Measurements from ENCODE around the gene LTBR. TPM values are rescaled to one million over a fixed set of nuclear protein-coding genes. Genes with fewer than 3 reads are reported as not detected.
A peak's percentile ranks its signal among the peaks of the same experiment; 100 is the strongest.

The LTBR gene
- total and polyA plus RNA-seq, 2 donors (not counting 1 experiment from before 2014, with no cell fraction given) = 55.7 to 78.4 TPM

GRCh38 chr12:6386038-6386437 lies 2.1 kb downstream of the LTBR start:
- no peak for TF ChIP-seq CTCF (conservative IDR thresholded peaks at IDR 0.05 in 1 of 2, IDR thresholded peaks at IDR 0.05 in 1 of 2; ENCODE audit: low read depth in 1 of 2, low read length in 2 of 2)
- no peak for TF ChIP-seq EZH2 (IDR thresholded peaks at IDR 0.05; ENCODE audit: low read length, missing control alignments)
- Histone ChIP-seq H3K4me3 (replicated peaks in 1 of 4; ENCODE audit: control extremely low read depth in 1 of 4, insufficient read depth in 1 of 4, low read depth in 3 of 4, low read length in 4 of 4) (peak overlapping the region in 1 of 4 experiments; percentile 22), H2AFZ (ENCODE audit: low read length) (no peak overlapping the region), H3K9ac (ENCODE audit: insufficient read depth, low read length) (no peak overlapping the region), H3K27ac (ENCODE audit: insufficient read depth, low read length) (no peak overlapping the region), H3K27me3 (ENCODE audit: control insufficient read depth, insufficient read depth, low read length) (no peaks in the 10 kb centered on the region), H4K20me1 (ENCODE audit: control insufficient read depth, extremely low read depth, insufficient read depth, low read length) (no peaks in the 10 kb centered on the region), H3K4me1 (ENCODE audit: control insufficient read depth, extremely low read depth, insufficient read depth, low read length) (peaks cover 19% of the 10 kb centered on the region), H3K9me3 (ENCODE audit: control insufficient read depth, insufficient read depth, low read depth, low read length) (no peaks in the 10 kb centered on the region), H3K79me2 (ENCODE audit: control insufficient read depth, insufficient read depth, low read length) (peaks cover 19% of the 10 kb centered on the region), H3K36me3 (ENCODE audit: control insufficient read depth, insufficient read depth, low read length) (peaks cover 20% of the 10 kb centered on the region), H3K4me2 (ENCODE audit: extremely low read depth, insufficient read depth, low read length) (peak overlapping the region; percentile 25)
- DNase-seq (ENCODE audit: low read depth in 2 of 2) = no peak

- TF ChIP-seq EZH2 (IDR thresholded peaks at IDR 0.05; ENCODE audit: low read length, missing control alignments) = no peak
- no peak for TF ChIP-seq CTCF (conservative IDR thresholded peaks at IDR 0.05 in 1 of 2, IDR thresholded peaks at IDR 0.05 in 1 of 2; ENCODE audit: low read depth in 1 of 2, low read length in 2 of 2)
- H3K9ac ChIP-seq (ENCODE audit: insufficient read depth, low read length) = no peak overlapping the region
- no peaks in the 10 kb centered on the region for H3K27me3 ChIP-seq (ENCODE audit: control insufficient read depth, insufficient read depth, low read length)
- DNase-seq (ENCODE audit: low read depth in 2 of 2) = no peak
- no peaks in the 10 kb centered on the region for H3K9me3 ChIP-seq (ENCODE audit: control insufficient read depth, insufficient read depth, low read depth, low read length)
- no peak overlapping the region for H2AFZ ChIP-seq (ENCODE audit: low read length)
- peak overlapping the region in 1 of 4 experiments; percentile 22 for H3K4me3 ChIP-seq (replicated peaks in 1 of 4; ENCODE audit: control extremely low read depth in 1 of 4, insufficient read depth in 1 of 4, low read depth in 3 of 4, low read length in 4 of 4)
- peaks cover 20% of the 10 kb centered on the region for H3K36me3 ChIP-seq (ENCODE audit: control insufficient read depth, insufficient read depth, low read length)
- peak overlapping the region; percentile 33 for H3K4me2 ChIP-seq (ENCODE audit: extremely low read depth, insufficient read depth, low read length)
- no peak overlapping the region for H3K27ac ChIP-seq (ENCODE audit: insufficient read depth, low read length)
- peaks cover 19% of the 10 kb centered on the region for H3K79me2 ChIP-seq (ENCODE audit: control insufficient read depth, insufficient read depth, low read length)
- H4K20me1 ChIP-seq (ENCODE audit: control insufficient read depth, extremely low read depth, insufficient read depth, low read length) = no peaks in the 10 kb centered on the region
- peaks cover 19% of the 10 kb centered on the region for H3K4me1 ChIP-seq (ENCODE audit: control insufficient read depth, extremely low read depth, insufficient read depth, low read length)
Observed at GRCh38 chr12:6386491-6386890, 2.5 kb downstream of the LTBR start.

GRCh38 chr12:6387541-6387940 lies 3.6 kb downstream of the LTBR start:
- no peak overlapping the region for H2AFZ ChIP-seq (ENCODE audit: low read length)
- peaks cover 23% of the 10 kb centered on the region for H3K36me3 ChIP-seq (ENCODE audit: control insufficient read depth, insufficient read depth, low read length)
- no peak for TF ChIP-seq CTCF (conservative IDR thresholded peaks at IDR 0.05 in 1 of 2, IDR thresholded peaks at IDR 0.05 in 1 of 2; ENCODE audit: low read depth in 1 of 2, low read length in 2 of 2)
- no peak for TF ChIP-seq EZH2 (IDR thresholded peaks at IDR 0.05; ENCODE audit: low read length, missing control alignments)
- no peaks in the 10 kb centered on the region for H3K27me3 ChIP-seq (ENCODE audit: control insufficient read depth, insufficient read depth, low read length)
- peaks cover 19% of the 10 kb centered on the region for H3K79me2 ChIP-seq (ENCODE audit: control insufficient read depth, insufficient read depth, low read length)
- no peak overlapping the region for H3K4me3 ChIP-seq (replicated peaks in 1 of 4; ENCODE audit: control extremely low read depth in 1 of 4, insufficient read depth in 1 of 4, low read depth in 3 of 4, low read length in 4 of 4)
- H3K9me3 ChIP-seq (ENCODE audit: control insufficient read depth, insufficient read depth, low read depth, low read length) = no peaks in the 10 kb centered on the region
- H4K20me1 ChIP-seq (ENCODE audit: control insufficient read depth, extremely low read depth, insufficient read depth, low read length) = no peaks in the 10 kb centered on the region
- no peak overlapping the region for H3K4me2 ChIP-seq (ENCODE audit: extremely low read depth, insufficient read depth, low read length)
- no peak overlapping the region for H3K27ac ChIP-seq (ENCODE audit: insufficient read depth, low read length)
- peaks cover 19% of the 10 kb centered on the region for H3K4me1 ChIP-seq (ENCODE audit: control insufficient read depth, extremely low read depth, insufficient read depth, low read length)
- H3K9ac ChIP-seq (ENCODE audit: insufficient read depth, low read length) = no peak overlapping the region
- DNase-seq (ENCODE audit: low read depth in 2 of 2) = no peak

Measured in fibroblast of lung (primary cell).